OCI-LY1 (cell line): Measurements from ENCODE around the gene MCHR1.

Experiments
- H2AFZ ChIP-seq: fragments of 200-600 bp; sonication (generic), shearing (Covaris generic); 2 replicates; pipeline ENCODE4 v1.6.0; 2014; ENCODE audit warnings: antibody characterized with exemption, mild to moderate bottlenecking, low read length
- H3F3A ChIP-seq: fragments of 200-600 bp; sonication (generic), shearing (Covaris generic); 2 replicates; pipeline ENCODE4 v1.6.0; 2014; ENCODE audit warnings: mild to moderate bottlenecking, antibody characterized with exemption, low read length, moderate library complexity; ENCODE audit not compliant: insufficient read depth
- H3K27ac ChIP-seq: fragments of 200-600 bp; sonication (generic); 2 replicates; pipeline ENCODE4 v1.5.1; 2014; ENCODE audit warnings: low read length, mixed run types, mild to moderate bottlenecking, low read depth; ENCODE audit not compliant: poor library complexity, severe bottlenecking
- H3K27me3 ChIP-seq: fragments of 200-600 bp; sonication (generic); 2 replicates; pipeline ENCODE4 v1.6.0; 2014; ENCODE audit warnings: antibody characterized with exemption, mild to moderate bottlenecking, low read length, moderate library complexity; ENCODE audit not compliant: insufficient read depth
- H3K36me3 ChIP-seq: fragments of 200-600 bp; sonication (generic); 2 replicates; pipeline ENCODE4 v1.6.1; 2014; ENCODE audit warnings: mild to moderate bottlenecking, antibody characterized with exemption, low read length, moderate library complexity, mixed read lengths; ENCODE audit not compliant: insufficient read depth
- H3K4me1 ChIP-seq: fragments of 200-600 bp; sonication (generic); 2 replicates; pipeline ENCODE4 v1.5.1; 2014; ENCODE audit warnings: mild to moderate bottlenecking, low read length, moderate library complexity; ENCODE audit not compliant: insufficient read depth, severe bottlenecking
- H3K4me2 ChIP-seq: fragments of 200-600 bp; sonication (generic), shearing (Covaris generic); 2 replicates; pipeline ENCODE4 v1.6.1; 2014; ENCODE audit warnings: low read length
- H3K4me3 ChIP-seq: fragments of 200-600 bp; sonication (generic); 2 replicates; pipeline ENCODE4 v1.5.1; 2014; ENCODE audit warnings: low read length, low read depth, mild to moderate bottlenecking, mixed read lengths; ENCODE audit not compliant: poor library complexity, severe bottlenecking
- H3K79me2 ChIP-seq: fragments of 200-600 bp; shearing (Covaris generic); 2 replicates; pipeline ENCODE4 v1.6.1; 2016; ENCODE audit warnings: mixed run types, low read length, mixed read lengths; ENCODE audit not compliant: insufficient read depth
- H3K9ac ChIP-seq: fragments of 200-600 bp; sonication (generic), shearing (Covaris generic); 2 replicates; pipeline ENCODE4 v1.6.1; 2014; ENCODE audit warnings: mild to moderate bottlenecking, low read length, mixed read lengths
- H3K9me2 ChIP-seq: fragments of 200-600 bp; sonication (generic), shearing (Covaris generic); 2 replicates; pipeline ENCODE4 v1.6.1; 2014; ENCODE audit warnings: low read depth, mild to moderate bottlenecking, low read length, mixed read lengths
- H3K9me3 ChIP-seq: fragments of 200-600 bp; shearing (Covaris generic); 2 replicates; pipeline ENCODE4 v1.6.1; 2014; ENCODE audit warnings: low read length, mixed read lengths
- H4K20me1 ChIP-seq: fragments of 200-600 bp; sonication (generic), shearing (Covaris generic); 2 replicates; pipeline ENCODE4 v1.6.0; 2016; ENCODE audit warnings: mild to moderate bottlenecking, low read length; ENCODE audit not compliant: insufficient read depth
- EZH2 ChIP-seq: fragments of 200-600 bp; sonication (generic), shearing (Covaris generic); IDR thresholded peaks from 2 replicates; pipeline ENCODE4 v1.8.0; 2017; ENCODE audit warnings: borderline replicate concordance, mixed run types, mild to moderate bottlenecking, antibody characterized with exemption, low read length, moderate library complexity, mixed read lengths
- TF ChIP-seq, protein P1 (sequence below): fragments of 200-600 bp; sonication (generic), shearing (Covaris generic); IDR thresholded peaks from 2 replicates; pipeline ENCODE4 v1.5.1; 2017; ENCODE audit warnings: mild to moderate bottlenecking, antibody characterized with exemption, low read length, moderate library complexity, mixed read lengths

Gene MCHR1

GRCh38 chr22:40703736-40704135, 24.5 kb downstream of the MCHR1 start:
- no peaks in the 10 kb centered on the region for H3K36me3 ChIP-seq
- H3K27me3 ChIP-seq = no peaks in the 10 kb centered on the region; the same call in 1 of the 2 replicates
- no peak overlapping the region for H3K4me3 ChIP-seq
- peaks cover 2% of the 10 kb centered on the region; the same call in 1 of the 2 replicates for H3K9me3 ChIP-seq
- H3K9me2 ChIP-seq = no peaks in the 10 kb centered on the region
- H4K20me1 ChIP-seq = no peaks in the 10 kb centered on the region
- H3K4me1 ChIP-seq = no peaks in the 10 kb centered on the region
- H3K27ac ChIP-seq = no peak overlapping the region
- H3K4me2 ChIP-seq = no peak overlapping the region
- no peak overlapping the region for H3K9ac ChIP-seq
- H3K79me2 ChIP-seq = no peaks in the 10 kb centered on the region
- no peaks in the 10 kb centered on the region for H3F3A ChIP-seq
- no peak for TF ChIP-seq EZH2
- TF ChIP-seq, protein P1, sequence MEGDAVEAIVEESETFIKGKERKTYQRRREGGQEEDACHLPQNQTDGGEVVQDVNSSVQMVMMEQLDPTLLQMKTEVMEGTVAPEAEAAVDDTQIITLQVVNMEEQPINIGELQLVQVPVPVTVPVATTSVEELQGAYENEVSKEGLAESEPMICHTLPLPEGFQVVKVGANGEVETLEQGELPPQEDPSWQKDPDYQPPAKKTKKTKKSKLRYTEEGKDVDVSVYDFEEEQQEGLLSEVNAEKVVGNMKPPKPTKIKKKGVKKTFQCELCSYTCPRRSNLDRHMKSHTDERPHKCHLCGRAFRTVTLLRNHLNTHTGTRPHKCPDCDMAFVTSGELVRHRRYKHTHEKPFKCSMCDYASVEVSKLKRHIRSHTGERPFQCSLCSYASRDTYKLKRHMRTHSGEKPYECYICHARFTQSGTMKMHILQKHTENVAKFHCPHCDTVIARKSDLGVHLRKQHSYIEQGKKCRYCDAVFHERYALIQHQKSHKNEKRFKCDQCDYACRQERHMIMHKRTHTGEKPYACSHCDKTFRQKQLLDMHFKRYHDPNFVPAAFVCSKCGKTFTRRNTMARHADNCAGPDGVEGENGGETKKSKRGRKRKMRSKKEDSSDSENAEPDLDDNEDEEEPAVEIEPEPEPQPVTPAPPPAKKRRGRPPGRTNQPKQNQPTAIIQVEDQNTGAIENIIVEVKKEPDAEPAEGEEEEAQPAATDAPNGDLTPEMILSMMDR = no peak
- no peak overlapping the region for H2AFZ ChIP-seq

- H3F3A ChIP-seq = no peaks in the 10 kb centered on the region
- H3K9me2 ChIP-seq = no peaks in the 10 kb centered on the region
- no peaks in the 10 kb centered on the region for H4K20me1 ChIP-seq
- peaks cover 2% of the 10 kb centered on the region; the same call in 1 of the 2 replicates for H3K9me3 ChIP-seq
- H3K79me2 ChIP-seq = no peaks in the 10 kb centered on the region
- H3K4me2 ChIP-seq = no peak overlapping the region
- H3K27ac ChIP-seq = no peak overlapping the region
- no peak overlapping the region for H2AFZ ChIP-seq
- no peaks in the 10 kb centered on the region for H3K36me3 ChIP-seq
- H3K4me3 ChIP-seq = no peak overlapping the region
- no peak overlapping the region for H3K9ac ChIP-seq
- H3K27me3 ChIP-seq = no peaks in the 10 kb centered on the region; the same call in 1 of the 2 replicates
- no peaks in the 10 kb centered on the region for H3K4me1 ChIP-seq
- no peak for TF ChIP-seq EZH2
- TF ChIP-seq, protein P1 = no peak
Observed at GRCh38 chr22:40705918-40706682, 26.8 kb downstream of the MCHR1 start.

DNA sequence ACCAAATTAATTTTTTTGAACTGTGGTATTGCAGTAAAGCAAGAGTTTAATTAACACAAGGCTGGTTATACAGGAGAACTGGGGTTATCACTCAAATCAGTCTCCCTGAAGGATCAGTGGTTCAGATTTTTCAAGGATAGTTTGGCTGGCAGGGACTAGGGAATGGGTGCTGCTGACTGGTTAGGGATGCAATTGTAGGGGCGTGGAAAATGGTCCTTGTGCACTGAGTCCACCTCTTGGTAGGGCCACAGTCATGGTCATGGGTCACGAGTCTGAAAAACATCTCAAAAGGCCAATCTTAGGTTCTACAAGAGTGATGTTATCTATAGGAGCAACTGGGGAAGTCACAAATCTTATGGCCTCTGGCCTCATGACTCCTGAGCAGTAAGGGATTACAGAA, 27.9 kb downstream of the MCHR1 start:
- Histone ChIP-seq H3K36me3 (no peaks in the 10 kb centered on the region), H3K9ac (no peak overlapping the region), H3K79me2 (no peaks in the 10 kb centered on the region), H3F3A (no peaks in the 10 kb centered on the region), H3K27ac (no peak overlapping the region), H4K20me1 (no peaks in the 10 kb centered on the region), H3K9me2 (no peaks in the 10 kb centered on the region), H3K4me1 (no peaks in the 10 kb centered on the region), H3K9me3 (peaks cover 2% of the 10 kb centered on the region; the same call in 1 of the 2 replicates), H3K27me3 (no peaks in the 10 kb centered on the region; the same call in 1 of the 2 replicates), H2AFZ (no peak overlapping the region), H3K4me2 (no peak overlapping the region), H3K4me3 (no peak overlapping the region)
- TF ChIP-seq, protein P1 = no peak
- no peak for TF ChIP-seq EZH2
